H1 (cell line): ENCODE data around the gene HIPK1. TPM values are rescaled to one million over a fixed set of nuclear protein-coding genes. Genes with fewer than 3 reads are reported as not detected.

ENCODE experiments used
- CTCF ChIA-PET: fragments of 300-600 bp; sonication (Branson Sonifier 250); formaldehyde crosslinking; loops from one replicate; lab custom pipeline; 2021; ENCODE audit not compliant: partially characterized antibody; lab: Charles Lee
- POLR2A ChIA-PET: fragments of 300-600 bp; sonication (Branson Sonifier 250); formaldehyde crosslinking; loops from one replicate; lab custom pipeline; 2021; ENCODE audit warnings: inconsistent platforms; ENCODE audit not compliant: partially characterized antibody; lab: Charles Lee
- DNase-seq, 2 experiments: peaks; one replicate each; pipeline versions ENCODE4 v3.0.0 to v3.0.0-alpha.2; 2010 to 2022; ENCODE audit warnings: low spot score in 2 of 2, low read depth in 1 of 2, mixed read lengths in 1 of 2
- FAIRE-seq: peaks from 2 replicates; lab custom pipeline; 2011; peaks lifted over from hg19 to GRCh38; lab: Jason Lieb, UNC
- H2AFZ ChIP-seq: 2 replicates; pipeline ENCODE4 v1.8.1; 2012; ENCODE audit warnings: low read length, inconsistent platforms
- H2AK5ac ChIP-seq: 2 replicates; pipeline ENCODE4 v1.6.1; 2013; ENCODE audit warnings: low read depth, low read length
- H2BK120ac ChIP-seq: replicated peaks from 2 replicates; pipeline ENCODE3; 2013; ENCODE audit warnings: low read depth, low read length, inconsistent platforms
- H2BK12ac ChIP-seq: 2 replicates; pipeline ENCODE4 v1.6.1; 2013; ENCODE audit warnings: low read depth, low read length
- H2BK15ac ChIP-seq: 2 replicates; pipeline ENCODE4 v1.6.1; 2013; ENCODE audit warnings: low read length
- H2BK20ac ChIP-seq: 2 replicates; pipeline ENCODE4 v1.6.1; 2013; ENCODE audit warnings: low read length
- H2BK5ac ChIP-seq: 2 replicates; pipeline ENCODE4 v1.6.1; 2013; ENCODE audit warnings: low read depth, low read length
- H3K14ac ChIP-seq: 2 replicates; pipeline ENCODE4 v1.6.1; 2013; ENCODE audit warnings: inconsistent platforms; ENCODE audit not compliant: insufficient read length
- H3K18ac ChIP-seq: 2 replicates; pipeline ENCODE4 v1.6.1; 2013; ENCODE audit warnings: low read length; ENCODE audit errors: extremely low read depth
- H3K23ac ChIP-seq: 2 replicates; pipeline ENCODE4 v1.6.1; 2013; ENCODE audit warnings: inconsistent platforms; ENCODE audit not compliant: insufficient read length
- H3K23me2 ChIP-seq: 2 replicates; pipeline ENCODE4 v1.6.1; 2013; ENCODE audit warnings: low read depth, low read length
- H3K27ac ChIP-seq: 2 replicates; pipeline ENCODE4 v1.6.1; 2011; ENCODE audit warnings: low read depth, low read length, inconsistent platforms
- H3K27me3 ChIP-seq, 4 experiments: replicated peaks in 1 of 4; 1 replicate in 1 of 4; 2 replicates in 3 of 4; pipeline versions ENCODE4 v1.6.1 to v1.8.1; 2011 to 2013; ENCODE audit warnings: low read length in 3 of 4, mild to moderate bottlenecking in 3 of 4, inconsistent platforms in 2 of 4, mixed read lengths in 2 of 4, moderate library complexity in 1 of 4; ENCODE audit not compliant: control insufficient read depth in 3 of 4, insufficient read depth in 3 of 4; ENCODE audit errors: extremely low read depth in 1 of 4
- H3K36me3 ChIP-seq, 4 experiments: 2 replicates each; pipeline versions ENCODE4 v1.6.1 to v1.8.1; 2011 to 2013; ENCODE audit warnings: mild to moderate bottlenecking in 4 of 4, low read length in 3 of 4, moderate library complexity in 2 of 4, control low read depth in 1 of 4, inconsistent platforms in 1 of 4; ENCODE audit not compliant: insufficient read depth in 4 of 4, control insufficient read depth in 2 of 4
- H3K4ac ChIP-seq: replicated peaks from 2 replicates; pipeline ENCODE3; 2013; ENCODE audit warnings: low read length, low read depth, mixed read lengths, inconsistent platforms; ENCODE audit not compliant: insufficient read length
- H3K4me1 ChIP-seq, 4 experiments: replicated peaks in 1 of 4; 1 replicate in 1 of 4; 2 replicates in 3 of 4; pipeline versions ENCODE4 v1.6.1 to v1.8.1; 2011 to 2013; ENCODE audit warnings: low read length in 3 of 4, inconsistent platforms in 2 of 4, mixed read lengths in 1 of 4; ENCODE audit not compliant: insufficient read depth in 4 of 4, control insufficient read depth in 3 of 4
- H3K4me2 ChIP-seq, 2 experiments: 2 replicates each; pipeline versions ENCODE4 v1.6.1 to v1.8.1; 2011 to 2013; ENCODE audit warnings: low read depth in 2 of 2, low read length in 2 of 2, control low read depth in 1 of 2, inconsistent platforms in 1 of 2, mild to moderate bottlenecking in 1 of 2; ENCODE audit not compliant: insufficient read depth in 1 of 2
- H3K4me3 ChIP-seq, 4 experiments: fragments of 200-600, 300-600 bp in 1 of 4; sonication (generic), shearing (Covaris generic), sonication (Bioruptor Twin) in 1 of 4; 2 replicates each; pipeline versions ENCODE4 v1.5.1 to v1.8.1; 2011 to 2016; ENCODE audit warnings: low read length in 4 of 4, low read depth in 3 of 4, control low read depth in 2 of 4, inconsistent platforms in 2 of 4, mild to moderate bottlenecking in 2 of 4, mixed read lengths in 1 of 4, moderate library complexity in 1 of 4; ENCODE audit not compliant: insufficient read depth in 2 of 4; ENCODE audit errors: extremely low read depth in 1 of 4
- H3K56ac ChIP-seq: replicated peaks from 2 replicates; pipeline ENCODE3; 2013; ENCODE audit warnings: low read depth, mild to moderate bottlenecking, mixed read lengths, low read length, inconsistent platforms; ENCODE audit not compliant: insufficient read length
- H3K79me1 ChIP-seq: 2 replicates; pipeline ENCODE4 v1.6.1; 2013; ENCODE audit warnings: low read depth, low read length, control low read depth
- H3K79me2 ChIP-seq, 2 experiments: 2 replicates each; pipeline versions ENCODE4 v1.6.1 to v1.8.1; 2012 to 2013; ENCODE audit warnings: low read length in 2 of 2, mild to moderate bottlenecking in 2 of 2, inconsistent platforms in 1 of 2; ENCODE audit not compliant: insufficient read depth in 2 of 2, control insufficient read depth in 1 of 2
- H3K9ac ChIP-seq, 4 experiments: replicated peaks in 1 of 4; 1 replicate in 1 of 4; 2 replicates in 3 of 4; pipeline versions ENCODE4 v1.6.1 to v1.8.1; 2011 to 2013; ENCODE audit warnings: low read depth in 3 of 4, low read length in 3 of 4, control low read depth in 2 of 4, mild to moderate bottlenecking in 2 of 4, moderate library complexity in 2 of 4, inconsistent platforms in 1 of 4; ENCODE audit errors: extremely low read depth in 1 of 4
- H3K9me3 ChIP-seq, 2 experiments: 2 replicates each; pipeline versions ENCODE4 v1.6.1 to v1.8.1; 2012 to 2013; ENCODE audit warnings: mild to moderate bottlenecking in 2 of 2, moderate library complexity in 2 of 2, control low read depth in 1 of 2, inconsistent platforms in 1 of 2, low read depth in 1 of 2, low read length in 1 of 2, mixed read lengths in 1 of 2; ENCODE audit not compliant: insufficient read depth in 2 of 2
- H4K20me1 ChIP-seq, 2 experiments: replicated peaks in 1 of 2; 2 replicates each; pipeline versions ENCODE3 to v1.8.1; 2011 to 2013; ENCODE audit warnings: inconsistent platforms in 2 of 2, low read length in 2 of 2, mild to moderate bottlenecking in 1 of 2; ENCODE audit not compliant: insufficient read depth in 2 of 2, control insufficient read depth in 1 of 2
- H4K5ac ChIP-seq: 2 replicates; pipeline ENCODE4 v1.6.1; 2013; ENCODE audit warnings: low read length, low read depth, mixed read lengths, inconsistent platforms; ENCODE audit not compliant: insufficient read length
- H4K8ac ChIP-seq: 2 replicates; pipeline ENCODE4 v1.8.0; 2013; ENCODE audit warnings: mild to moderate bottlenecking, moderate library complexity, low read length, inconsistent platforms; ENCODE audit not compliant: insufficient read depth; ENCODE audit errors: extremely low read depth
- H4K91ac ChIP-seq: replicated peaks from 2 replicates; pipeline ENCODE3; 2013; ENCODE audit warnings: low read length, mixed read lengths, inconsistent platforms; ENCODE audit not compliant: insufficient read length
- CBX8 ChIP-seq: fragments of 300-800, 300-1000 bp; sonication (generic); IDR thresholded peaks from 2 replicates; pipeline ENCODE4 v1.7.1; 2016; ENCODE audit warnings: low read depth, low read length, borderline replicate concordance
- HDAC2 ChIP-seq, 2 experiments: fragments of 300-600 bp in 1 of 2; sonication (generic) in 1 of 2; IDR thresholded peaks; 2 replicates each; pipeline ENCODE4 v1.6.1; 2011 to 2012; ENCODE audit warnings: low read depth in 2 of 2, low read length in 2 of 2, mild to moderate bottlenecking in 2 of 2, moderate library complexity in 2 of 2, borderline replicate concordance in 1 of 2, inconsistent platforms in 1 of 2
- KDM1A ChIP-seq: fragments of 200-600, 300-600 bp; sonication (generic); IDR thresholded peaks from 2 replicates; pipeline ENCODE4 v1.7.1; 2016; ENCODE audit warnings: mild to moderate bottlenecking, low read length, borderline replicate concordance
- POLR2A ChIP-seq, 2 experiments: IDR thresholded peaks; 1 replicate in 1 of 2; 2 replicates in 1 of 2; pipeline ENCODE4 v1.6.1; 2011; ENCODE audit warnings: low read depth in 2 of 2, low read length in 2 of 2, mild to moderate bottlenecking in 2 of 2; ENCODE audit errors: control extremely low read depth in 1 of 2
- RBBP5 ChIP-seq: IDR thresholded peaks from 2 replicates; pipeline ENCODE4 v1.7.1; 2012; ENCODE audit warnings: low read depth, mild to moderate bottlenecking, inconsistent platforms, low read length, moderate library complexity, borderline replicate concordance
- SIN3A ChIP-seq, 2 experiments: IDR thresholded peaks in 1 of 2; conservative IDR thresholded peaks in 1 of 2; 2 replicates each; pipeline ENCODE4 v1.6.1; 2011 to 2012; ENCODE audit warnings: low read length in 2 of 2, improper control_type of control experiment in 1 of 2, low read depth in 1 of 2, mild to moderate bottlenecking in 1 of 2
- SP2 ChIP-seq: IDR thresholded peaks from 2 replicates; pipeline ENCODE4 v1.6.1; 2012; ENCODE audit warnings: mild to moderate bottlenecking, low read length, inconsistent platforms
- WGBS, 2 experiments: shearing (Covaris generic) in 1 of 2; methylation state at CpG; one replicate each; pipeline versions ENCODE4 v1.1.6 to v1.1.7; 2013 to 2015; ENCODE audit warnings: low lambda C conversion rate in 2 of 2, mixed read lengths in 2 of 2, inconsistent platforms in 1 of 2, low coverage in 1 of 2, missing lambda C conversion rate in 1 of 2; ENCODE audit not compliant: insufficient replicate concordance in 2 of 2, insufficient coverage in 1 of 2, insufficient read length in 1 of 2; ENCODE audit errors: extremely low coverage in 1 of 2, missing lambda C conversion rate in 1 of 2; 5-methylcytosine and 5-hydroxymethylcytosine counted together
- polyA plus RNA-seq, 7 experiments: library from polyadenylated mRNA; depleted of rRNA in 3 of 7; stranded (reverse) in 5 of 7; unstranded in 2 of 7; fragments of >200 nt in 5 of 7; fragments of 200-250 nt in 2 of 7; gene quantifications; 1 replicate in 5 of 7; 2 replicates in 1 of 7; 4 replicates in 1 of 7; pipeline versions ENCODE4 v1.2.1 to v1.2.3, GENCODE V29; 2011 to 2013; ENCODE audit warnings: missing spikeins in 2 of 7, mixed read lengths in 2 of 7
- total RNA-seq: library from RNA; stranded (reverse); fragmentation: NEBNext Ultra II Directional; extraction: Animal tissue kit (Norgen Biotek cat#: 25700); gene quantifications from 2 replicates; pipeline ENCODE4 v1.2.1, GENCODE V29; 2021

Gene HIPK1
- total and polyA plus RNA-seq, 2 of the 8 experiments (the other 6 are each of a cell fraction or from before 2014, with no cell fraction given) = 46.2 to 64.3 TPM

DNA sequence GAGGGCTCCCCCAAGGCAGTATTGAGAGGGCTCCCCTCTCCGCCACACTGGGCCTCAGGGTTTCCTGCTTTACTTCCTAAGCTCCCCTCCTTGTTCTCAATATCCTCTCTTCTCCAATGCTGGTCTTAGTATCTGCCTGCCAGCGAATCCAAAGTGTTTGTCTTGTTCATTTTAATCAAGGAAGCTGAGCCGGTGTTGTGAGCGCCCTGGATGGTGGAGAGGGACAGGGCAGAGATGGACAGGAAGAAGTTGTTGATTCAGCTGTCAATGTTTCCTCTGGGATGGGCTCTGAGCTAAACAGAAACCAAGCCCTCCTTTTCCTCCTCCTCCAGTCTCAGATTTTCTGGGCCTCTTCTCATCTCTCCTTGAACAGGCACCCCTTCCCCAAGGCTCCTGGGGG, 55.6 kb downstream of the HIPK1 start:
- no peak overlapping the region for H4K5ac ChIP-seq
- no peak for FAIRE-seq
- H3K36me3 ChIP-seq = peaks cover 0 to 18% (median 2%) of the 10 kb centered on the region in 4 experiments; a peak in 4 of 8 replicates
- no peak for DNase-seq
- no peak overlapping the region for H2BK12ac ChIP-seq
- H4K8ac ChIP-seq = no peak overlapping the region; the same call in 1 of the 2 replicates
- H3K23me2 ChIP-seq = peaks cover 2% of the 10 kb centered on the region; the same call in 1 of the 2 replicates
- CTCF ChIA-PET = interaction anchor here (0.6 to 1.8 kb wide), 6 partner anchors 9 to 298 kb away, joined by 3 to 7 read pairs (median 3); no protein-coding TSS in a partner anchor
- H4K91ac ChIP-seq = no peak overlapping the region
- H3K79me2 ChIP-seq = peaks cover 0 to 15% of the 10 kb centered on the region in 2 experiments; a peak in 2 of 4 replicates
- no peaks in the 10 kb centered on the region; a peak in 1 of 7 replicates for H3K27me3 ChIP-seq
- no peak for TF ChIP-seq SP2
- no peak for TF ChIP-seq SIN3A (conservative IDR thresholded peaks at IDR 0.05 in 1 of 2, IDR thresholded peaks at IDR 0.05 in 1 of 2; ENCODE audit: low read depth in 1 of 2, low read length in 2 of 2)
- TF ChIP-seq CBX8 = no peak
- TF ChIP-seq HDAC2 (IDR thresholded peaks at IDR 0.05; ENCODE audit: borderline replicate concordance in 1 of 2, low read depth in 2 of 2, low read length in 2 of 2) = no peak
- TF ChIP-seq POLR2A (IDR thresholded peaks at IDR 0.05; ENCODE audit: control extremely low read depth in 1 of 2, low read depth in 2 of 2, low read length in 2 of 2) = no peak
- TF ChIP-seq KDM1A = no peak
- no peak for TF ChIP-seq RBBP5
- TF ChIP-seq, all 59 proteins: peak for 0
- Histone ChIP-seq H3K4me3 (no peak overlapping the region), H2AFZ (no peak overlapping the region), H3K4me1 (peaks cover 4 to 32% (median 18%) of the 10 kb centered on the region in 4 experiments), H3K56ac (no peak overlapping the region), H3K18ac (no peak overlapping the region), H4K20me1 (no peaks in the 10 kb centered on the region), H3K4me2 (no peak overlapping the region), H3K9me3 (peaks cover 14 to 18% of the 10 kb centered on the region in 2 experiments), H2BK120ac (no peak overlapping the region), H2BK20ac (no peak overlapping the region), H3K27ac (no peak overlapping the region), H2AK5ac (no peak overlapping the region), H2BK15ac (no peak overlapping the region), H2BK5ac (no peak overlapping the region), H3K79me1 (peaks cover 6% of the 10 kb centered on the region; the same call in 1 of the 2 replicates), H3K9ac (no peak overlapping the region), H3K14ac (no peak overlapping the region), H3K4ac (no peak overlapping the region), H3K23ac (no peak overlapping the region)
- POLR2A ChIA-PET = interaction anchor here (1.1 kb wide), 1 partner anchor 13 kb away, joined by 3 read pairs; no protein-coding TSS in a partner anchor
- WGBS, 2 experiments = 98% methylated on average over 4 of the region's 4 CpGs; no CpG with 5 or more reads in 1 of the 2 experiments
